ENCODE measurements around the gene ADAMTS6.

Gene ADAMTS6

GRCh38 chr5:65263321-65263720 lies 218.4 kb downstream of the ADAMTS6 start:
- TF ChIP-seq CTCF (IDR thresholded peaks at IDR 0.05) = no peak

GRCh38 chr5:65262649-65263059 lies 219.1 kb downstream of the ADAMTS6 start:
- TF ChIP-seq CTCF (IDR thresholded peaks at IDR 0.05) = no peak

GRCh38 chr5:65262096-65262495 lies 219.6 kb downstream of the ADAMTS6 start:
- no peak for TF ChIP-seq CTCF (IDR thresholded peaks at IDR 0.05)

GRCh38 chr5:65261499-65261898 lies 220.2 kb downstream of the ADAMTS6 start:
- no peak for TF ChIP-seq CTCF (IDR thresholded peaks at IDR 0.05)

- no peak for TF ChIP-seq CTCF (IDR thresholded peaks at IDR 0.05)
These were observed 226.4 kb downstream of the ADAMTS6 start for GRCh38 chr5:65255294-65255693.

- TF ChIP-seq CTCF (IDR thresholded peaks at IDR 0.05) = no peak
These were observed 228.7 kb downstream of the ADAMTS6 start for GRCh38 chr5:65252977-65253376.

GRCh38 chr5:65248896-65249295 lies 232.8 kb downstream of the ADAMTS6 start:
- no peak for TF ChIP-seq CTCF (IDR thresholded peaks at IDR 0.05)

GRCh38 chr5:65247594-65247993 lies 234.1 kb downstream of the ADAMTS6 start:
- no peak for TF ChIP-seq CTCF (IDR thresholded peaks at IDR 0.05)
